Putamen (tissue), 1 donor: ENCODE measurements around the gene TNK2.
"Not testable (repeated sequence)": the region's sequence is repeated elsewhere in the genome, so short reads cannot be mapped to it uniquely, and the experiment has no call there.

Experiments used
- DNase-seq: peaks from one replicate; pipeline ENCODE4 v3.0.0-alpha.2; 2016; ENCODE audit warnings: low spot score

Gene TNK2

DNA sequence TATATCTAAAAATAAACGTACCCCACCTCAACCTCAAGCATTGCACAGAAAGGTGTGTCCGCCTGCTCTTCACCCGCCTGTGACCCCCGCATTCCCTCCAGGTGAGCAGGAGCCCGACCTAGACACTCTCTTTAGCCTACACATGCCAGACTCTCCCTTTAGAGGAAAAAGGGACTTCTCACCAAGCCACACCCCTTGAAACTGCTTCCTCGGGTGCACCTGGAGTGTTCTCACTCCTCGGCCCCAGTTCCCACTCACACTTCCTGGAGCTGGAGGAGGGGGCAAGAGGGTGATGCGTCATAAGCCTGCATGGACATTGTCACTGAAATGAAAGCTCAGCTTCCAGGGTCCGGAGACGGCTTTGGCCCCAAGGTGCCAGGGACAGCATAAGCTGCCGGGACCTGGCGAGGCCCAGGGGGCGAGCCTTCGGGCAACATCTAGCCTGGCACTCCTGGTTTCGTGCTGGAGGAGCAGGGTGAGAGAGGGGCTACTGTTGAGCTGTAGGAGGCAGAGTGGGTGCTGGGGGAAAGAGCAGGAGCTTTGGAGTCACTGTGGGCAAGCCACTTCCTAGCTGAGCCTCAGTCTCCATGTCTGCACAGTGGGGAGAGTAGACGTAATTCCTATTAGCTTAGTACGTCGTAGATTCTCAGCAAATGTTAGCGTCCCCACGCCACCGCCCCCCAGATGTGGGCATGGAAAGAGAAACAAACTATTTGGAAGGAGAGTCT lies 86.8 kb downstream of the TNK2 start:
- DNase-seq, result no peak

DNA sequence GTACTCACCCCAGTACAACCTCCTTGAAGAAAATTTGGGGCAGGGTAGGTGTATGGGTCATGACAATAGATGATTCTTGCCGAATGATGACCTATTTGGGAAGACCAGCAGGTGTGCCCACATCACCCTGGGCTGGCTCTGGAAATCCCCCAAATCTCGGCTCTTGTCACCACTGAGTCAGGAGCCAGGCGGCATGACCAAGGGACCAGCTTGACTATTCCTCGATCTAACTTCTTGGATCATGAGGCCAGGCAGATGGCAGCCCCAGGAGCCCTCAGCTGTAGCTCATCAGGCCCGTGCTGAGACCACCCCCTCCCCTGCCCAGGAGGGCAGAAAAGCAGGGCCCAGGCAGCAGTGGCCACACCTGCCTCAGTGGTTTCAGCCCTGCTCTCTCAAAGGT lies 87.5 kb downstream of the TNK2 start:
- DNase-seq, result no peak

DNA sequence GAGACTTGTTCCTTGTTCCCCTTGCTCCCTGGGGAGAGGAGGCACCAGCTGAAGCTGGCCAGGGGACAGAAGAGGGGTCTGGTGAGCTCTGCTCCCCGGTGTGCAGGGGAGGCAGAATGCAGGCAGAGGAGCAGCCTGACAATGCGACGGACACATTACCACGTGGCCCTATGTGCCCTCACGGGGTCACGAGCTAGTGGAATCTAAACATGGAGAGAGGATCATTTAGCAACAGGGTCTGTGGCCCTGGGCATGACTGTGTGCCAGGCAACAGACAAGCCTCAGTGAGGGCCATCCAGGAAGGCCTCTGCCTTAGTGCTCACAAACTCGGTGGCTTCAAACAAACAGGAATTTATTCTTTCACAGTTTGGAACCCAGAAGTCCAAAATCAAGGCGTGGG lies 88.2 kb downstream of the TNK2 start:
- no peak for DNase-seq

DNA sequence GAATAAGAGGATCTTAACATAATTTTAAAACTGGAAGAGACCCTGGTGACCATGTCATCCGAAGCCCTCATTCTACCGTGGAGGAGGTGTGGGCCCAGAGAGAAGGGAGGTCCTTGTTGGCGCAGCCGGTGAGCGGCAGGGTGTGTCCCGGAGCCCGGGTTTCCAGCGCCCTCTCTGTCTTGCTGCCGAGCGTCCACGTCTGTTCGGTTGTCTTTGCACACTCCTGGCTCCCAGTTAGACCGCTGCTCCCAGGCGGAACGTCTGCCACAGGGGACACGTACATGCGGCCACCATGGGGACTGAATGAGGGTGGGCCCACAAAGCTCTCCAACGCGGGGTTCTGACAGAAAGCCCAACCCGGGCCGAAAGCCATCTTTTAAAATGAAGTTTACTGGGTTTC lies 90.0 kb downstream of the TNK2 start:
- no peak for DNase-seq

DNA sequence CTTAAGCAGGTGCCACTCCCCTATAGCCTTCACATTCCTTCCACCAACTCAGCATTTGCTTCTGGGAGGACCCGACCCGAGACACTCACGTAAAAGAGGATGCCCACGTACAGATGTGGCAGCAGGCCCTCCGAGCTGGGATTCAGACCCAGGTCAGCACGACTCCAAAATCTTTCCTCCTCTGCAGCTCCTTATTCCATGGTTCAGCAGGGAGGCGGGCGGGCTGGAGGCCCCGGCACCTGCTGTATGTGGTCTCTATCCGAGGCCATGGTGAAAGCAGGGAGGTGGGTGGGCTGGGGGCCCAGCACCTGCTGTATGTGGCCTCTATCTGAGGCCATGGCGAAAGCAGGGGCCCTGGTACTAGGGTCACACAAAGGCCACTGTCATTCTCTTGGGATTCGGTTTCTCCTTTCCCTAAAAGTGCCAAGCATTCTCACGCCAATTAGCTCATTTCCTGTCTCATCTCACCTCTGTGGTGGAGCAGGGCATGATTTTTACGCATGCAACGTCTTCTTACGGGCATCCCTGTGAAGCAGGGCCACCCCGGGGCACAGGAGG lies 90.7 kb downstream of the TNK2 start:
- DNase-seq, result no peak

DNA sequence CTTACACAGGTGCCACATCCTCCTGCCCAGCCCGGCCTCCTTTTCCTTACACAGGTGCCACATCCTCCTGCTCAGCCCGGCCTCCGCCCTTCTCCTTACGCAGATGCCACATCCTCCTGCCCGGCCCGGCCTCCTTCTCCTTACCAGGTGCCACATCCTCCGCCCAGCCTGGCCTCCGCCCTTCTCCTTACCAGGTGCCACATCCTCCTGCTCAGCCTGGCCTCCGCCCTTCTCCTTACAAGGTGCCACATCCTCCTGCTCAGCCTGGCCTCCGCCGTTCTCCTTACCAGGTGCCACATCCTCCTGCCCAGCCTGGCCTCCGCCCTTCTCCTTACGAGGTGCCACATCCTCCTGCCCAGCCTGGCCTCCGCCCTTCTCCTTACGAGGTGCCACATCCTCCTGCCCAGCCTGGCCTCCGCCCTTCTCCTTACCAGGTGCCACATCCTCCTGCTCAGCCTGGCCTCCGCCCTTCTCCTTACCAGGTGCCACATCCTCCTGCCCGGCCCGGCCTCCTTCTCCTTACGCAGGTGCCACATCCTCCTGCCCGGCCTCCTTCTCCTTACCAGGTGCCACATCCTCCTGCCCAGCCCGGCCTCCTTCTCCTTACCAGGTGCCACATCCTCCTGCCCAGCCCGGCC lies 92.0 kb downstream of the TNK2 start:
- not testable (repeated sequence) for DNase-seq

DNA sequence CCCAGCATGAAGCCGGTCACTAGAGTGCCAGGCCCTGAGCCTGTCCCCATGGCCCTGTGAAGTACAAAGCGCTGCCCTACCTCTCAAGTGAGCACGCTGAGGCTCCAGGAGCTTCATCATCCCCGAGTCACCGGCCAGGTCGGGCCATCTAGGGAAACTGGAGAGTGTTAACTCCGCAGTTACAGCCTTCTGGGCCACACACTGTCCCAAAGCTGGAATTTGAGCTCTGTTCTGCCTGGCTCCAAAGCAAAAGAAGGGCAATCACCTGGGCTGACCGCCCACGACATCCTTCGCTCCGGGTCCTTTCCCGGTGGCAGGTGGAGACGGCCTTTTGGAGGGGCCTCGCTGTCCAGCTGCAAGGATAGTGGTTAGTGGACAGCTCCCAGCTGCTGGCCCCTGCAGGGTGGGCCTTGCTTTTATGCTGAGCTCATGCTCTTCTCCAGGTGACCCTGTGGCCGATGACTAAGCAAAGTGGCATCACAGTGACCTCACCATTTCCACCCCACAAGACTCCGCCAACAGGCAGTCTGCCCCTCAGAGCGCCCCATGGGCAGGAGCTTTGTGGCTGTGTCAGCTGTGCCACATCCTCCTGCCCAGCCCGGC lies 93.1 kb downstream of the TNK2 start:
- DNase-seq, result no peak

DNA sequence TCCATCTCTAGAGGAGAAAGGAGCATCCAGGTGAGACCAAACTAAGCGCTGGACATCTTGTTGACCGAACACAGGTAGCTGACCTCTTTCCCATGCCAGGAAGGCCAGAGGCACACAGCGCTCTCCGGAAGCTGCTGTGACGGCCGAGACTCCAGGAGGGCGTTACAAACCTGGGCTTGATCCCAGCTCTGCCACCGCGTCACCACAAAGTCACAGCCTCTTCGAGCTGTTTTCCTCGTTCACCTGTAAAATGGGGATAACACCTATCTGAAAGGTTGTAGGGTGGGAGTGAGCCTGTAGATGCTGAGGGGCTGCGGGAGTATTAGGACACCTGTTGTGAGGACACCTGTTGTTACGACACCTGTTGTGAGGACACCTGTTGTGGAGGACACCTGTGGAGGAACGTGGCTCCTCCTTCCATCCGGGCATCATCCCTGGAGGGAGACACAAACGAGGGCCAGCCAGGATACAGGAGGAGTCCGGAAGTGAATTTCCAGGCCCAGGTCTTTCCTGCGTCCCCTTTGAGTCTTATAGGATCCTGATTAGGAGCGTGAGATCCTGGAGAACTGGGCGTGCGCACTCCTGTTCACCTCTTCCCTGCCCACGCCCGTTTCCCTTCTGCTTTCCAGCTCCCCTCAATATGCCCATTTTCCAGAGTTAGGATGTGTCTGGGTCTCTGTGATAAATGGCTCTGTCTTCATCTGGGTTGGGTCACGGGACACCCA lies 94.3 kb downstream of the TNK2 start:
- no peak for DNase-seq
